Measurements from ENCODE around the gene TBX19. TPM values are rescaled to one million over a fixed set of nuclear protein-coding genes. Genes with fewer than 3 reads are reported as not detected.

TBX19 gene
- total and polyA plus RNA-seq, 10 of the 15 experiments (the other 5 are each of a cell fraction or from before 2014, with no cell fraction given) = 0.13 to 6.9 (median 1.2) TPM

GRCh38 chr1:168263130-168263529 is 17.5 kb upstream of the TBX19 start:
- no peak for FAIRE-seq
- in situ Hi-C loops (cut with MboI) = no loop called here
- CTCF ChIA-PET = interaction anchor here (0.6 to 1.5 kb wide), 2 partner anchors 28 to 1244 kb away, joined by 3 to 7 read pairs; no protein-coding TSS in a partner anchor
- TF ChIP-seq SPI1 (IDR thresholded peaks at IDR 0.05; ENCODE audit: borderline replicate concordance, insufficient read depth, low read depth, low read length) (no peak), NFXL1 (IDR thresholded peaks at IDR 0.05; ENCODE audit: borderline replicate concordance) (no peak), POU2F2 (IDR thresholded peaks at IDR 0.05; ENCODE audit: borderline replicate concordance, low read depth, low read length) (no peak), STAT3 (IDR thresholded peaks at IDR 0.05; ENCODE audit: low read depth, low read length) (no peak), SIN3A (IDR thresholded peaks at IDR 0.05; ENCODE audit: low read depth, low read length) (no peak), EP300 (IDR thresholded peaks at IDR 0.05; ENCODE audit: borderline replicate concordance in 1 of 2, control insufficient read depth in 1 of 2, low read depth in 2 of 2, low read length in 2 of 2) (no peak), CBX5 (IDR thresholded peaks at IDR 0.05; ENCODE audit: low read depth) (no peak), FOS (IDR thresholded peaks at IDR 0.05; ENCODE audit: borderline replicate concordance, extremely low read depth, insufficient read length) (no peak), LARP7 (IDR thresholded peaks at IDR 0.05) (no peak), ASH2L (IDR thresholded peaks at IDR 0.05; ENCODE audit: borderline replicate concordance, low read depth) (no peak), BRCA1 (IDR thresholded peaks at IDR 0.05; ENCODE audit: low read depth, low read length) (no peak), ZZZ3 (IDR thresholded peaks at IDR 0.05; ENCODE audit: control insufficient read depth, insufficient read length, low read depth) (no peak)
- TF ChIP-seq, protein P1, sequence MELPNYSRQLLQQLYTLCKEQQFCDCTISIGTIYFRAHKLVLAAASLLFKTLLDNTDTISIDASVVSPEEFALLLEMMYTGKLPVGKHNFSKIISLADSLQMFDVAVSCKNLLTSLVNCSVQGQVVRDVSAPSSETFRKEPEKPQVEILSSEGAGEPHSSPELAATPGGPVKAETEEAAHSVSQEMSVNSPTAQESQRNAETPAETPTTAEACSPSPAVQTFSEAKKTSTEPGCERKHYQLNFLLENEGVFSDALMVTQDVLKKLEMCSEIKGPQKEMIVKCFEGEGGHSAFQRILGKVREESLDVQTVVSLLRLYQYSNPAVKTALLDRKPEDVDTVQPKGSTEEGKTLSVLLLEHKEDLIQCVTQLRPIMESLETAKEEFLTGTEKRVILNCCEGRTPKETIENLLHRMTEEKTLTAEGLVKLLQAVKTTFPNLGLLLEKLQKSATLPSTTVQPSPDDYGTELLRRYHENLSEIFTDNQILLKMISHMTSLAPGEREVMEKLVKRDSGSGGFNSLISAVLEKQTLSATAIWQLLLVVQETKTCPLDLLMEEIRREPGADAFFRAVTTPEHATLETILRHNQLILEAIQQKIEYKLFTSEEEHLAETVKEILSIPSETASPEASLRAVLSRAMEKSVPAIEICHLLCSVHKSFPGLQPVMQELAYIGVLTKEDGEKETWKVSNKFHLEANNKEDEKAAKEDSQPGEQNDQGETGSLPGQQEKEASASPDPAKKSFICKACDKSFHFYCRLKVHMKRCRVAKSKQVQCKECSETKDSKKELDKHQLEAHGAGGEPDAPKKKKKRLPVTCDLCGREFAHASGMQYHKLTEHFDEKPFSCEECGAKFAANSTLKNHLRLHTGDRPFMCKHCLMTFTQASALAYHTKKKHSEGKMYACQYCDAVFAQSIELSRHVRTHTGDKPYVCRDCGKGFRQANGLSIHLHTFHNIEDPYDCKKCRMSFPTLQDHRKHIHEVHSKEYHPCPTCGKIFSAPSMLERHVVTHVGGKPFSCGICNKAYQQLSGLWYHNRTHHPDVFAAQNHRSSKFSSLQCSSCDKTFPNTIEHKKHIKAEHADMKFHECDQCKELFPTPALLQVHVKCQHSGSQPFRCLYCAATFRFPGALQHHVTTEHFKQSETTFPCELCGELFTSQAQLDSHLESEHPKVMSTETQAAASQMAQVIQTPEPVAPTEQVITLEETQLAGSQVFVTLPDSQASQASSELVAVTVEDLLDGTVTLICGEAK (IDR thresholded peaks at IDR 0.05; ENCODE audit: borderline replicate concordance) = no peak
- TF ChIP-seq, protein P2, sequence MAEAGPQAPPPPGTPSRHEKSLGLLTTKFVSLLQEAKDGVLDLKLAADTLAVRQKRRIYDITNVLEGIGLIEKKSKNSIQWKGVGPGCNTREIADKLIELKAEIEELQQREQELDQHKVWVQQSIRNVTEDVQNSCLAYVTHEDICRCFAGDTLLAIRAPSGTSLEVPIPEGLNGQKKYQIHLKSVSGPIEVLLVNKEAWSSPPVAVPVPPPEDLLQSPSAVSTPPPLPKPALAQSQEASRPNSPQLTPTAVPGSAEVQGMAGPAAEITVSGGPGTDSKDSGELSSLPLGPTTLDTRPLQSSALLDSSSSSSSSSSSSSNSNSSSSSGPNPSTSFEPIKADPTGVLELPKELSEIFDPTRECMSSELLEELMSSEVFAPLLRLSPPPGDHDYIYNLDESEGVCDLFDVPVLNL (IDR thresholded peaks at IDR 0.05; ENCODE audit: low read depth, low read length) = no peak

More at GRCh38 chr1:168263130-168263529, 17.5 kb upstream of the TBX19 start:
- no peak overlapping the region for H3K4me2 ChIP-seq (ENCODE audit: control insufficient read depth, insufficient read depth)
- BruUV-seq (replicated peaks) = no TSS peak
- no peak overlapping the region for H3K27ac ChIP-seq (ENCODE audit: control insufficient read depth, insufficient read depth)
- H3K9me3 ChIP-seq (replicated peaks; ENCODE audit: control insufficient read depth, insufficient read depth, low read length) = no peaks in the 10 kb centered on the region; the same call in 2 of the 3 replicates
- H3K4me1 ChIP-seq (ENCODE audit: control insufficient read depth, insufficient read depth, low read length) = no peaks in the 10 kb centered on the region
- POLR2A ChIA-PET = interaction anchor here (0.6 to 1.6 kb wide), 2 partner anchors 9 to 23 kb away, joined by 3 to 4 read pairs; no protein-coding TSS in a partner anchor
- DNase-seq (ENCODE audit: low read depth, low spot score) = no peak
- SMC1A ChIA-PET (ENCODE audit: uncharacterized antibody, unreplicated experiment) = interaction anchor here (0.6 to 1.3 kb wide), 3 partner anchors 17 to 733 kb away, joined by 3 to 5 read pairs (median 4); no protein-coding TSS in a partner anchor
- peaks cover 0 to 2% of the 10 kb centered on the region in 2 experiments; a peak in 2 of 4 replicates for H3K36me3 ChIP-seq (ENCODE audit: control insufficient read depth in 2 of 2, insufficient read depth in 2 of 2, low read length in 1 of 2)
- intact Hi-C loops (cut with micrococcal nuclease; ENCODE audit: unreplicated experiment) = no loop called here
- no peaks in the 10 kb centered on the region for H3K27me3 ChIP-seq (replicated peaks in 1 of 2; ENCODE audit: control insufficient read depth in 2 of 2, insufficient read depth in 2 of 2, low read length in 1 of 2)
- H3K4me3 ChIP-seq = no peak overlapping the region
- peaks cover 2% of the 10 kb centered on the region; the same call in 1 of the 2 replicates for H3K79me2 ChIP-seq (ENCODE audit: control insufficient read depth, insufficient read depth, low read length)
- ATAC-seq = no peak
- H2AFZ ChIP-seq (ENCODE audit: control insufficient read depth, low read depth, low read length) = no peak overlapping the region
- H3K9ac ChIP-seq (ENCODE audit: control insufficient read depth, insufficient read depth, low read length) = no peak overlapping the region
- 96% methylated on average over 4 of the region's 4 CpGs for WGBS (ENCODE audit: insufficient coverage, insufficient replicate concordance, low lambda C conversion rate, missing lambda C conversion rate)
- H4K20me1 ChIP-seq (ENCODE audit: control insufficient read depth, insufficient read depth) = no peaks in the 10 kb centered on the region
- RAD21 ChIA-PET (ENCODE audit: unreplicated experiment) = no interaction called here
